HCT116 (cell line): Measurements from ENCODE around the gene BTBD9. TPM values are rescaled to one million over a fixed set of nuclear protein-coding genes. Genes with fewer than 3 reads are reported as not detected.

Experiments
- ATAC-seq: fragments of 200-7000 bp; cut with Tn5 transposase; 2 replicates; pipeline ENCODE4 v1.9.1; 2020; ENCODE audit warnings: mild to moderate bottlenecking, moderate library complexity
- BruUV-seq: library from RNA; stranded (reverse); fragments of 400-500 nt; replicated peaks from 2 replicates; lab custom pipeline; 2021; lab: Mats Ljungman, UMichigan
- CTCF ChIA-PET: fragments of 300-600 bp; sonication (Branson Sonifier 250); formaldehyde crosslinking; loops from one replicate; lab custom pipeline; 2021; ENCODE audit warnings: antibody characterized with exemption; lab: Charles Lee
- POLR2A ChIA-PET: fragments of 300-600, 350-600 bp; sonication (Branson Sonifier 250); formaldehyde crosslinking; loops from one replicate; lab custom pipeline; 2021; ENCODE audit warnings: antibody characterized with exemption; lab: Charles Lee
- RAD21 ChIA-PET, 2 experiments: fragments of 300-600 bp; sonication (Branson Sonifier 250); formaldehyde crosslinking; loops; one replicate each; lab custom pipeline; 2023; ENCODE audit warnings: low total read pairs in 2 of 2; ENCODE audit not compliant: uncharacterized antibody in 2 of 2, unreplicated experiment in 2 of 2, low non-redundant PET in 1 of 2; lab: Charles Lee
- DNase-seq: peaks from one replicate; pipeline ENCODE4 v3.0.0-alpha.2; 2010; ENCODE audit warnings: low read depth, low spot score
- H2AFZ ChIP-seq: fragments of 200-600 bp; shearing (Covaris generic), sonication (generic); 2 replicates; pipeline ENCODE4 v1.6.1; 2017; ENCODE audit warnings: low read depth, mixed run types, mixed read lengths, antibody characterized with exemption, low read length; ENCODE audit not compliant: poor library complexity, severe bottlenecking
- H3K27ac ChIP-seq: 2 replicates; pipeline ENCODE4 v1.5.1; 2012; ENCODE audit warnings: low read depth, low read length
- H3K27me3 ChIP-seq: fragments of 200-600 bp; sonication (generic); 2 replicates; pipeline ENCODE4 v1.6.1; 2016; ENCODE audit warnings: mixed run types, low read length, mixed read lengths; ENCODE audit not compliant: insufficient read depth
- H3K36me3 ChIP-seq, 2 experiments: fragments of 200-500 bp in 1 of 2; fragments of 200-600 bp in 1 of 2; sonication (Bioruptor generic) in 1 of 2; sonication (generic) in 1 of 2; 2 replicates each; pipeline versions ENCODE4 v1.5.1 to v1.6.1; 2014 to 2016; ENCODE audit warnings: low read length in 2 of 2, inconsistent platforms in 1 of 2, mixed read lengths in 1 of 2, mixed run types in 1 of 2; ENCODE audit not compliant: insufficient read depth in 2 of 2, control insufficient read depth in 1 of 2
- H3K4me1 ChIP-seq, 2 experiments: fragments of 200-600 bp in 1 of 2; sonication (generic) in 1 of 2; 2 replicates each; pipeline versions ENCODE4 v1.5.1 to v1.6.1; 2012 to 2017; ENCODE audit warnings: low read length in 2 of 2, inconsistent platforms in 1 of 2, mild to moderate bottlenecking in 1 of 2, mixed read lengths in 1 of 2, mixed run types in 1 of 2, moderate library complexity in 1 of 2; ENCODE audit not compliant: insufficient read depth in 2 of 2, control insufficient read depth in 1 of 2
- H3K4me2 ChIP-seq: fragments of 200-600 bp; sonication (generic); 2 replicates; pipeline ENCODE4 v1.6.1; 2017; ENCODE audit warnings: mixed run types, low read length, mixed read lengths
- H3K4me3 ChIP-seq, 2 experiments: fragments of 200-600 bp in 1 of 2; sonication (generic) in 1 of 2; replicated peaks in 1 of 2; 2 replicates each; pipeline ENCODE4 v1.5.1; 2011 to 2016; ENCODE audit warnings: low read length in 2 of 2, control low read depth in 1 of 2, low read depth in 1 of 2, mild to moderate bottlenecking in 1 of 2, mixed read lengths in 1 of 2, mixed run types in 1 of 2
- H3K79me2 ChIP-seq: fragments of 200-600 bp; sonication (generic); 2 replicates; pipeline ENCODE4 v1.6.1; 2017; ENCODE audit warnings: mild to moderate bottlenecking, mixed run types, low read length, moderate library complexity, mixed read lengths; ENCODE audit not compliant: insufficient read depth
- H3K9ac ChIP-seq: fragments of 200-600 bp; sonication (generic); 2 replicates; pipeline ENCODE4 v1.6.1; 2016; ENCODE audit warnings: low read length, mixed read lengths
- H3K9me2 ChIP-seq: fragments of 200-600 bp; sonication (generic), shearing (Covaris generic); 2 replicates; pipeline ENCODE4 v1.6.1; 2017; ENCODE audit warnings: mixed run types, mild to moderate bottlenecking, moderate library complexity; ENCODE audit not compliant: insufficient read depth
- H3K9me3 ChIP-seq, 2 experiments: fragments of 200-500 bp in 1 of 2; fragments of 200-600 bp in 1 of 2; sonication (Bioruptor generic) in 1 of 2; sonication (generic) in 1 of 2; 2 replicates each; pipeline ENCODE4 v1.6.1; 2014 to 2017; ENCODE audit warnings: low read length in 2 of 2, mixed read lengths in 2 of 2, inconsistent platforms in 1 of 2, low read depth in 1 of 2, mild to moderate bottlenecking in 1 of 2, mixed run types in 1 of 2, moderate library complexity in 1 of 2; ENCODE audit not compliant: control insufficient read depth in 1 of 2, insufficient read depth in 1 of 2
- H4K20me1 ChIP-seq: fragments of 200-600 bp; sonication (generic), shearing (Covaris generic); 2 replicates; pipeline ENCODE4 v1.6.1; 2017; ENCODE audit warnings: mixed run types, mild to moderate bottlenecking, moderate library complexity; ENCODE audit not compliant: insufficient read depth
- CBX3 ChIP-seq: IDR thresholded peaks from 2 replicates; pipeline ENCODE4 v1.6.1; 2012; ENCODE audit warnings: low read depth
- CEBPB ChIP-seq: IDR thresholded peaks from 2 replicates; pipeline ENCODE4 v1.6.1; 2012; ENCODE audit warnings: low read depth
- ELF1 ChIP-seq: IDR thresholded peaks from 2 replicates; pipeline ENCODE4 v1.6.1; 2012; ENCODE audit warnings: low read depth, borderline replicate concordance
- EZH2 ChIP-seq: fragments of 200-600 bp; sonication (generic); IDR thresholded peaks from 2 replicates; pipeline ENCODE4 v1.6.1; 2017; ENCODE audit warnings: antibody characterized with exemption, mixed run types
- FOSL1 ChIP-seq: IDR thresholded peaks from 2 replicates; pipeline ENCODE4 v1.6.1; 2012; ENCODE audit warnings: low read depth
- MAX ChIP-seq: IDR thresholded peaks from 2 replicates; pipeline ENCODE4 v1.6.1; 2012
- POLR2A ChIP-seq: IDR thresholded peaks from 2 replicates; pipeline ENCODE4 v1.7.0; 2011; ENCODE audit warnings: borderline replicate concordance; ENCODE audit not compliant: insufficient read depth, insufficient read length; ENCODE audit errors: extremely low read depth
- POLR2AphosphoS5 ChIP-seq: IDR thresholded peaks from 2 replicates; pipeline ENCODE4 v1.6.1; 2011; ENCODE audit warnings: mild to moderate bottlenecking, low read depth, low read length, moderate library complexity
- REST ChIP-seq: IDR thresholded peaks from 2 replicates; pipeline ENCODE4 v1.6.1; 2012; ENCODE audit warnings: low read depth
- SP1 ChIP-seq: IDR thresholded peaks from 2 replicates; pipeline ENCODE4 v1.6.1; 2012; ENCODE audit warnings: low read depth
- SRF ChIP-seq: IDR thresholded peaks from 2 replicates; pipeline ENCODE4 v1.6.1; 2012; ENCODE audit warnings: low read depth
- TCF7L2 ChIP-seq: IDR thresholded peaks from 2 replicates; pipeline ENCODE4 v1.7.0; 2011; ENCODE audit warnings: borderline replicate concordance, inconsistent platforms; ENCODE audit not compliant: insufficient read depth, insufficient read length; ENCODE audit errors: extremely low read depth
- YY1 ChIP-seq: IDR thresholded peaks from 2 replicates; pipeline ENCODE4 v1.6.1; 2011; ENCODE audit warnings: low read length, low read depth, moderate library complexity, mild to moderate bottlenecking; ENCODE audit not compliant: insufficient replicate concordance; ENCODE audit errors: extremely low read depth
- ZBTB33 ChIP-seq: IDR thresholded peaks from 2 replicates; pipeline ENCODE4 v1.6.1; 2011; ENCODE audit warnings: mild to moderate bottlenecking, low read length, moderate library complexity; ENCODE audit not compliant: insufficient replicate concordance; ENCODE audit errors: extremely low read depth
- ZNF274 ChIP-seq: fragments of 200-500 bp; sonication (Bioruptor generic); IDR thresholded peaks from 2 replicates; pipeline ENCODE4 v1.6.1; 2014; ENCODE audit warnings: mild to moderate bottlenecking, low read depth, low read length, inconsistent platforms
- intact Hi-C: fragments of 100-400 bp; cut with micrococcal nuclease; formaldehyde crosslinking; loops from 2 replicates; pipeline ENCODE4 v1.10.0; 2022
- total RNA-seq: library from RNA; stranded (reverse); gene quantifications from one replicate; pipeline ENCODE4 v1.2.1, GENCODE V29; 2021; ENCODE audit not compliant: unreplicated experiment

BTBD9 gene
- total RNA-seq, 1 experiment from 2014 or later: 10.9 TPM

GRCh38 chr6:38483526-38483925 lies 156.2 kb downstream of the BTBD9 start:
- CTCF ChIA-PET: no interaction called here
- no TSS peak for BruUV-seq
- H3K9me2 ChIP-seq: no peaks in the 10 kb centered on the region

More at GRCh38 chr6:38483526-38483925, 156.2 kb downstream of the BTBD9 start:
- Histone ChIP-seq H3K4me2 (no peak overlapping the region), H3K27ac (no peak overlapping the region), H3K4me1 (no peaks in the 10 kb centered on the region), H3K79me2 (no peaks in the 10 kb centered on the region), H2AFZ (no peak overlapping the region), H3K9ac (no peak overlapping the region), H3K4me3 (no peak overlapping the region), H3K27me3 (no peaks in the 10 kb centered on the region), H3K36me3 (no peaks in the 10 kb centered on the region), H3K9me3 (no peaks in the 10 kb centered on the region)
- DNase-seq (no peak), ATAC-seq (no peak)
- no peak for TF ChIP-seq ELF1
- TF ChIP-seq ZNF274: no peak
- no peak for TF ChIP-seq MAX
- TF ChIP-seq SRF: no peak
- no peak for TF ChIP-seq ZBTB33
- no peak for TF ChIP-seq EZH2
- TF ChIP-seq YY1: no peak
- TF ChIP-seq REST: no peak
- TF ChIP-seq TCF7L2: no peak
- TF ChIP-seq POLR2AphosphoS5: no peak
- TF ChIP-seq POLR2A: no peak
- no peak for TF ChIP-seq CEBPB
- TF ChIP-seq SP1: no peak
- TF ChIP-seq FOSL1: no peak
- TF ChIP-seq CBX3: no peak
- TF ChIP-seq, all 23 proteins: peak for 0
- ChIA-PET RAD21 (no interaction called here), POLR2A (no interaction called here)
- no peaks in the 10 kb centered on the region for H4K20me1 ChIP-seq
- intact Hi-C loops: no loop called here
